GM18502 (cell line): ENCODE results near the gene RHBDF2.
"Not testable (repeated sequence)": the region's sequence is repeated elsewhere in the genome, so short reads cannot be mapped to it uniquely, and the experiment has no call there.

Experiments
- ATAC-seq: cut with Tn5 transposase; IDR thresholded peaks from one replicate; pipeline ENCODE4 v1.9.1; 2021; ENCODE audit warnings: mild to moderate bottlenecking; ENCODE audit not compliant: unreplicated experiment, poor library complexity

RHBDF2 gene

DNA sequence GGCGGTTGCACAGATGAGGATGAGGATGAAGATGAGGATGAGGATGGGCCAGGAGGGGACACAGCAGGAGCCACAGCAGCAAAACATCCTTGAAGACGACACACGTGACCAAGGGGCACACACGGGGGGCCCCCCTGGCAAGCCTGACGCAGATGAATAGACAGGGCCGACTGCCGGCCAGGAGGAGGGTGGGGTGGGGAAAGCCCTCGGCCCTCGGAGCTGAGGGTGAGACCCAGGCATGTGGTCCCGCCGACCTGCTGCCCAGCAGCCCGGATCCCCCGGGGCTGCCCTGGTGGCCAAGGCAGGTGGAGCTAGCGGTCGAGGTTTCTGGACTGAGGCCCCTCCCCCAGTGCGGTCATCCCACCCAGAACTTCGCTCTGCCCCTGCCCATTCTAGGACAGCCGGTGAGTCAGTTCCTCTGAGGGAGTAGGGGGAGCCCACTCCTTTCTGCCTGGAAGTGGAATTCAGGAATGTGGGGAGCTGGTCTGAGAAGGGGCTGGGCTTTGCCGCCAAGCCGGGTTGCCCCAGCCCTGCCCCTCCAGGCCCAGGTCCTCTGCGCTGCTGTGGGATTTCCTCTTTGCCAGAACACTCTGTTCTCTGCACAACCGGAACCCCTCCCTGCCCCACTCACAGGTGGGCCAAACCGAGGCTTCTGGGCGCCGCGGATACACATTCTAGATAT lies 26.3 kb upstream of the RHBDF2 start:
- peak; percentile 49 for ATAC-seq

DNA sequence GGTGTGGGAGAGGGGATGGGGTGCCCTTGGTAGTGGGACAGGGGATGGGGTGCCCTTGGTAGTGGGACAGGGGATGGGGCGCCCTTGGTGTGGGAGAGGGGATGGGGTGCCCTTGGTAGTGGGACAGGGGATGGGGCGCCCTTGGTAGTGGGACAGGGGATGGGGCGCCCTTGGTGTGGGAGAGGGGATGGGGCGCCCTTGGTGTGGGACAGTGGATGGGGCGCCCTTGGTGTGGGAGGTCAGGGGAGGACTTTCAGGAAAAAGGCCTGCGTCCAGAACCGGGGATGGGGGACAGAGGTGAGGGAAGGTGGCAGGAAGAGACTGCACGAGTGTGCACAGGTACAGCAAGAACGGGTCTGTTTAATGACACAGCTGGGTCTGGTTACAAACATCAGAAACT lies 25.8 kb upstream of the RHBDF2 start:
- ATAC-seq, result not testable (repeated sequence)

DNA sequence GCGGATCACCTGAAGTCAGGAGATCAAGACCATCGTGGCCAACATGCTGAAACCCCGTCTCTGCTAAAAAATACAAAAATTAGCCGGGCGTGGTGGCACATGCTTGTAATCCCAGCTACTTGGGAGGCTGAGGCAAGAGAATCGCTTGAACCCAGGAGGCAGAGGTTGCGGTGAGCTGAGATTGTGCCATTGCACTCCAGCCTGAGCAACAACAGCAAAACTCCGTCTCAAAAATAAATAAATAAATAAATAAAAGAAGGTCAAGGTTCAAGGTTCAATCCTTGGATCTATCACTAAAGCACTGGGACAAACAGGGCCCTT lies 24.2 kb upstream of the RHBDF2 start:
- not testable (repeated sequence) for ATAC-seq

DNA sequence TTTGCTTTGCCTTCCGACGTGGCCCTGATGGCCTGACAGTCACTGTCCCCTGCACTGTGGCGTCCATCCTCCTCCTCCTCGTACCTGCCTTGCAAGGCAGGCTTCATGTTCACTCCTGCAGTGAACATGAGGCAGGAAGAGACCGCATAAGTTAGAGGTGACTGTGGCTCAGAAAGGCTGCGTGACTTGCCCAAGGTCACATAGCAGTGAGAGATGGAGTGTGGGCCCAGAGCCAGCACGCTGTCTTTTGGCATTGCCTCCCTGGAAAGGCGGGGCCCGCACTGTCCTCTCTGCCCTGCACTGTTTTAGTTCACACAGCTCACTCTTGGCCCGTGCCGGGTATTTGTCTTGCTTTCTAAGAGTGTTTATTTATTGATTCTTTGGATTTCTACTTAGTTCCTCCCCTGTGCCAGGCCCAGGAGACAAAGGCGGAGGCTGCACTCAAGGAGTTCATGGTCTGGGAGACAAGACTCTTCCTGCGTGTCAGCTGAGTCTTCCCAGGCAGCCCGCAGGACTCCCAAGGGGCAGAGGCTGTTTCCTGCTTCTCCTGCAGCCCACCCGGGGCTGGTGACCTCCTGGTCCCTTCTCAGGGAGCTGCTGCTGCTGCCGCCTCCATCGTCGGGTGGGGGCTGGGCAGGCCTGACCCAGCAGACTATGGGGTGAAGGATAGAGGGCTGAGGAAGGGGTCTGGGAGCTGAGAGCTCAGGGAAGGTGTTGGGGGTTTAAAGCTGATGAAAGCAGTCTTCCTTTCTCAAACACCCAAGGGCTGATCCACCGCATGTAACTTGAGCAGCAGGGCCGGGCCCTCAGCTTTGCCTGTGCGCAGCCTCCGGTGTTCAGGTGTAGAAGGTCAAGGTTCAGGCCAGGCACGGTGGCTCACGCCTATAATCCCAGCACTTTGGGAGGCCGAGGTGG lies 23.6 kb upstream of the RHBDF2 start:
- no peak for ATAC-seq

DNA sequence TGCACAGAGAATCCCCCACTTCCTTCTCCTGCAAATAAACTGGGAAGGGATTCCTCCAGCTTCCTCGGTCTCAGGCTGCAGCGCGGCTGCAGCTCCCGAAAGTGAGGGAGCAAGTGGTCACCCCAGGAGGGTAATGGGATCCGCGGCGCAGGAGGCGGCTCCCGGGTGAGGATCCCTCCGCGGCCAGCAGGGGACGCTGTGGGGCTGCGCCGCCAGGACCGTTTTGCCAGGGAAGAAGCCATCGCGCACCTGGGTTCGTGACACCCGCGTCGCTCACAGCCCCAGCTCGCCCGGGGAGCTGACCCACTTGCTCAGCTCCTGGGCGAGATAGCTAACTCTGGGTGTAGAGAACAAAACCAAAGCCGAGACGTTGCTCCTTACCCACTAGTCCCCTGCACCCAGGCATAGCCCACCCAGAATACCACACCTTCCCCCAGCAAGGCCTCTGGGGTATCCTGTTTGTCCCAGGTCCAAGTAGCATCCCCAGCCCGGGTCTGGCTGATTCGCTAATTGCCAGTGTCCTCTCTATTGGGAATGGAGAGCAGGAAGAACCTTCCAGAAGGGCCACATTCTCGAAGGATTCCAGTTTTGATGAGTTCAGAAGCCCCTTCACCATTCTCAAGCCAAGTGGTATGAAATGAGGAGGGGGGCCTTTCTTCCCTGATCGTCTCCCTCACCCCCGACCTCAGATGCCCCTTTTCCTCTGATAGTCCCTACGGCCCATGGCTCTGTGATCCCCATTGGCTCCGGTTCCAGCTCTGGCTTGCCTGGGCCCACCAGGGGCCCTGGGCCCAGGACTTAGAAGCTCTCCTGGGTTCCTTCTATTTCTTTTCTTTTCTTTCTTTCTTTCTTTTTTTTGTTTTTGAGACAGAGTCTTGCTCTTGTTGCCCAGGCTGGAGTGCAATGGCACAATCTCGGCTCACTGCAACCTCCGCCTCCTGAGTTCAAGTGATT lies 22.1 kb upstream of the RHBDF2 start:
- ATAC-seq, result no peak

DNA sequence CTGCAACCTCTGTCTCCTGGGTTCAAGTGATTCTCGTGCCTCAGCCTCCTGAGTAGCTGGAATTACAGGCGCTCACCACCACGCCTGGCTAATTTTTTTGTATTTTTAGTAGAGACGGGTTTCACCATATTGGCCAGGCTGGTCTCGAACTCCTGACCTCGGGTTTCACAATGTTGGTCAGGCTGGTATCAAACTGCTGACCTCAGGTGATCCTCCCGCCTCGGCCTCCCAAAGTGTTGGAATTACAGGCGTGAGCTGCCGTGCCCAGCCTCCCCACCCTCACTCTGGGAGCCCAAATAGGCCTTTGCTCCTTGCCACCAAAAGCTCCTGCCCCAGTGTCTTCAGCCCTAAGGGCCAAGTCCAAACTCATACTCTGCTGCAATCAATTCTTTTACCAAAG lies 20.5 kb upstream of the RHBDF2 start:
- not testable (repeated sequence) for ATAC-seq

DNA sequence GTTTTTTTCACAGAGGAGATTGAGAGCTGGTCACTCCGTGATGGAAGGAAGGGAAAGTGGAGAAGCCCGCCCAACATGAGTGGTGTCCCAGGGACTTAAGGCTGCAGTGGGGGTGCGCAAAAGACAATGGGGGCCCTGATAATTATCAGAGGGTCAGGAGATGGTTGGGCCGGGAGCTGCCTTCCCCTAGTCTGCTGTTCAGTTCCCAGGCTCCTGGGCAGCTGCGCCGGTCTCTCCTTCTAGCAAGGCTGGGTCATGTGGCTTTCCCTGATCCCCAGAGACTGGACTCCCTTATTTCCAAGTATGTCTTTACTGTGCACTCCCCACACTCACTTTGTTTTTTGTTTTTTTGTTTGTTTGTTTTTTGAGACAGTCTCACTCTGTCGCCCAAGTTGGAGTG lies 20.0 kb upstream of the RHBDF2 start:
- no peak for ATAC-seq

DNA sequence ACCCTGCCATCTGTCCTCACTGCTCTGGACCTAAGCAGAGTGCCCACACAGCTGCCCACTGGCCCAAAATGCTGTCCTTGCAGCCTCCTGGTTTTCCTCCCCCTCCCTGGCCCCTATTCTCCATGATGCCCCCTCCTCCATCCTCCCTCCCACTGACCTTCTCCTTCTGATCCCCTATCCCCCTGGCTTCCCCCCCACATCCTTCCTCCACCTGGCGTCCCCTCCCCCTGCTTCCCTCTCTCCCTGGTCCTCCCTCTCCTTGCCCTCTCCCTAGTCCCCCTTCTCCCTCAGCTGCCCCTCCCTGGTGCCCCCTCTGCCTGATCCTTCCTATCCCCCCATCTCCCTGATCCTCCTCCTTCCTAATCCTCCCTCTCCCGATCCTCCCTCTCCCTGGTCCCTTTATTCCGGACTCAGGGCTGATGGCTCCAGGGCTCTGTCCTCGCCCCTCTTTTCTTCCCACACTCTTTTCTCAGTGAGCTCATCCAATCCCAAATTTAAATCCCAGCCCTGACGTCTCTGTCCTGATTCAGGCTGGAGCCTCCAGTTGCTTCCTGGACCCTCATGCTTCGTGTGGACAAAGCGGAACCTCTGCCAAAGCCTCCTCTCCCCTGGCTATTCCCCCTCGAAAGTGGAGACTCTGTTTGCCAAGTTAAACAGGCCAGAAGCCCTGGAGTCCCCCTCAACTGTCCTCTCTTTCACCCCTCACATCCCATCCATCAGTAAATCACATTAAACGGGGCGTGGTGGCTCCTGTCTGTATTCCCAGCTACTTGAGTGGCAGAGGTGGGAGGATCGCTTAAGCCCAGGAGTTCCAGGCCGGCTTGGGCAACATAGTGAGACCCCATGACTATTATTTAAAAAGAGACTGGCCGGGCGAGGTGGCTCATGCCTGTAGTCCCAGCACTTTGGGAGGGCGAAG lies 18.1 kb upstream of the RHBDF2 start:
- ATAC-seq, result no peak

DNA sequence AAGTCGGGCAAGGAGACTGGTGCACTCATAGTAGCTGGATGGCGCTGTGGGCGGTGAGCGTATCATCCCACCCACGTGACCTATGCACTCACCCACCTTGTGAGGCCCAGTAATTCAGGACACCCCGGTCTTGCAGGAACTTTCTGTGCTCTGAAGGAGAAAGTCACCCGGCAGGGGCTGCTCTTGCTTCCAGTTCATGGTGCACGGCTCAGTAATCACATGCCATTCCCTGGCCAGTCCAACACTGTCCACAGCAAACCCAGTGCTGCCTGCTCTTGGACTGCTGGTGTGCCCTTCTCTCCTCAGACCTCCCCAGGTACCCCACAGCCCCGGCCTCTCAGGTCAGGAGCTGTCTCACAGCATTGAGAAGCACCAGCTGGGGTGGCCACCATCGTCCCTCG lies 16.4 kb upstream of the RHBDF2 start:
- ATAC-seq, result no peak

DNA sequence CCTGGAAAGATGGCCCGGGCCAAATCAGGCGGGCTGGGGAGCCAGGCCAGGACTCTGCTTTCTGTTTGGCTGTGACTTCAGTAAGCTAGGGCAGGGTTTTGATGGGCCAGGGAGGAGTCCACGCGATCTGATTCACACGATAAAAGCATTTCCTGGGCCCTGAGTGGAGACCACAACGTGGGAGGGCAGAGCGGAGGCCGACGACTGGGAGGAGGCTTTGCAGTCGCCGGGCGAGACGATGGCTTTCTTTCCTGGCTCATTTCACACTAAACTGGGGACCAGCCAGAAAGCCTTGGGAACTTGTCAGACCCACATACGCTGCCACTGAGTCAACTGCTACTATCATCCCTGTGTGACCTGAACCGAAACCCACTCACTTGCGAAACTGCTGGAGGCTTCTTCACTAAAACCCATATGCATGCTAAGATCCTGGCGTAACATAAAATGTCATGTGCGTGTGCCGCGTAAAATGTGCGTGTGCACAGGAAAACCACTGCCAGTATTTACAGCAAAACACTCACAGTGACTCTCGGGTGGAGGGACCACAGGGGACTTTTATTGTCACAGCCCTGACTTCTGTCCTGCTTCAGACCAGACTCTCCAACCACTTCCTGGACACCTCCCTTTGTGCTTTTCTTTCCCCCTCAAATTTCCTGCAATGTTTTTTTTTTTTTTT lies 14.2 kb upstream of the RHBDF2 start:
- ATAC-seq, result peak; percentile 61

DNA sequence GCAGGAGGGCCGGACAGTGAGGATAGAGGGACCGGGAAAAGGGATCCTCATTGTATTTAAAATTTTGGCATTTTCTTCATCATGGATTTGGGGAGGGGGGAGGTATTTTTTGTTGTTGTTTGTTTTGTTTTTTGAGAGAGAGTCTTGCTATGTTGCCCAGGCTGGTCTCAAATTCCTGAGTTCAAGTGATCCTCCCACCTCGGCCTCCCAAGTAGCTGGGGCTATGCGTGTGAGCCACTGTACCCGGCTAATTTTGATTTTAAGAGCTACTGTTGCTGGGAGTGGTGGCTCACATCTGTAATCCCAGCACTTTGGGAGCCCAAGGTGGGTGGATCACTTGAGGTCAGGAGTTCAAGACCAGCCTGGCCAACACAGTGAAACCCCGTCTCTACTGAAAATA lies 13.1 kb upstream of the RHBDF2 start:
- not testable (repeated sequence) for ATAC-seq

DNA sequence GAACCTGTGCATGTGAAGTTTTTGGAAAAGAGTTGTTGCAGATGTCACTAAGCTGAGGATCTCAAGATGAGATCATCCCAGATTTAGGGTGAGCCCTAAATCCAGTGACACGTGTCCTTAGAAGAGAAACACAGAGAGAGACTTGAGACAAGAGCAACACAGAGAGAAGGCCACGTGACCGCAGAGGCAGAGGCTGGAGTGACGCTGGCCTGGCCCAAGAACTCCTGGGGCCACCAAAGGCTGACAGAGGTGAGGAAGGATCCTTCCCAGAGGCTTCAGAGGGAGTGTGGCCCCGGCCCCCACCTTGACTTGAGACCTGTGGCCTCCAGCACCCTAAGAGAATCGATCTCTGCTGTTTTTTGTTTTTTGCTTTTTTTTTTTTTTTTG lies 12.1 kb upstream of the RHBDF2 start:
- ATAC-seq, result no peak

DNA sequence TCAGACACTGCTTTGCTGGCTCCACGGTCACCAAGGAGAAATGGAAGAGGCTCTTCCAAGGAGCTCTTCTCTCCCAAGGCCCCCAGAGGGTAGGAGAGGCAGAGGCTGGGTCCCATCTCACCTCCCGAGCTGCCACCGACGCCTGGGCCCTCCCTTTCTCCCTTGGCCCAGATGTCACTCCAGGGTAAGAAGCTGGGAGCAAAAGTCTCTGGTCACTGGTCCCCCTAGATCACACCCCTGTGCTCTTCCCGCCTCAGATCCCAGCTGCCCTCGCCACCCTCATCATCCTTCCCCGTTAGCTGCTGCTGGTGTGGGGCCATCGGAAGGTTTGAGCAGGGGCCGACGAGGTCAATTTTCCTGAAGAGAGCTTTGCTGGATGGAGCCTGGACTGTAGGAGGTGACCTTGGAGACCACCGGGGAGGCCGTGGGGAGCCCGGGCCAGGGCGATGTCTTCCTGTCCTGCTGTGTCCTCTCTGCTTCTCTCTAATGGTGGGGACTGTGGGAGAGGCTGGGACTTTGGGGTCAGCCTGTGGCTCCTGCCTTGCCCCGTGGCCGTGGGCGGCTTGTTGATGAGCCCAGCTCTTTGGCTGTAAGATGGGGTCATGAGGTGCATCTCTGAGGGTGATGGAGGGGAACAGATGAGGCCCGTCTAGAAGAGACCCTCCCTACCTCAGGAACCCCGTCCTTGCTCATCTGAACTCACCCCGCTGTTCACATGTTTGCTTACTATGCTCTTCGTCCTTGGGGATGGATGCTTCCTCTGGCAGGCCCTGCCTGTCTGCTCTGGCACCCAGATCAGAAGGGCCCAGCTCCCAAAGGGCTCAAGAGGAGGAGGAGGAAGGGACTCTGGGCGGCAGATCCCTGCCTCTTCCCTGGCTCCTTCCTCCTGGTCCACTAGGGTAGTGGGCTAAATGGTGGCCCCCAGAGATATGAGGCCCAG lies 11.4 kb upstream of the RHBDF2 start:
- ATAC-seq, result no peak

DNA sequence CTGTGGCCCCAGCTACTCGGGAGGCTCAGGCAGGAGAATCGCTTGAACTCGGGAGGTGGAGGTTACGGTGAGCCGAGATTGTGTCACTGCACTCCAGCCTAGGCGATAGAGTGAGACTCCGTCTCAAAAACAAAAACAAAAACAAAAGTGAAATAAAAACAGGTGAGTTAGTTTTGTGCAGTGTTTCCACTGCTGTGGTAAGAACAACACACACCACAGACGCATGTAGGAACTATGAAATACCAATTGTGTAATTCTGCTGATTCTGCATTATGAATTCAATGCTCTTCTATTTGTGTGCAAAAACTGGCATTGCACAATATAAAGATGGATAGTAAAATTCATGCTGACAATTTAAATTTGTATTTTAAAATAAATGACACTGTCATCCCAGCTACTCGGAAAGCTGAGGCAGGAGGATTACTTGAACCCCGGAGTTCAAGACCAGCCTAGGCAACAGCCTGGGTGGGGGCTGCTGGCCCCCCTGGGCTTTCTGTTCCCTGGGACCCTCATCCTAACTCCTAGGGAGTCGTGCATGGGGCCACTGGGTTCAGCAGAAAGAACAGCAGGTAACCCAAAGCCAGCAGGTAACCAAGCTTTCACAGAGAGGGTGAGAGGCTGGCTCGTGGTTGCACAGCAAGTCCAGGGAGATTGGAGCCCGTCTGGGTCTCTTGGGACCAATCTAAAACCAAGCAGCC lies 10.6 kb upstream of the RHBDF2 start:
- no peak for ATAC-seq

DNA sequence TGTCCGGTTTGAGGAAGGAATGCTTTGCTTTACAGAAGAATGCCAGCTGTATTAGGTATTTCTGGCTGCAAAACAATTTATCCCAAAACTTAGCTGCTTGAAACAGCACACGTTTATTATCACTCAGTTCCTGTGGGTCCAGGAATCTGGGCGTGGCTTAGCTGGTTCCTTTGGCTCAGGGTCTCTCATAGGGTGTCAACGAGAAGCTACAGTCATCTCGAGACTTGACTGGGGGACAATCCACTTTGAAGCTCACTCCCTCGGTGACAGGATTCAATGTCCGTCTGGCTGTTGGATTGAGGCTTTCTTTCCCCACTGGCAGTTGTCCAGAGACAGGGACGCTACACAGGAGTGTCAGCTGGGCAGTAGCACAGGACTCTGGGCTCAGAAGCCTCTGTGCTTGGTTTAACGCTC lies 9.6 kb upstream of the RHBDF2 start:
- ATAC-seq, result no peak

DNA sequence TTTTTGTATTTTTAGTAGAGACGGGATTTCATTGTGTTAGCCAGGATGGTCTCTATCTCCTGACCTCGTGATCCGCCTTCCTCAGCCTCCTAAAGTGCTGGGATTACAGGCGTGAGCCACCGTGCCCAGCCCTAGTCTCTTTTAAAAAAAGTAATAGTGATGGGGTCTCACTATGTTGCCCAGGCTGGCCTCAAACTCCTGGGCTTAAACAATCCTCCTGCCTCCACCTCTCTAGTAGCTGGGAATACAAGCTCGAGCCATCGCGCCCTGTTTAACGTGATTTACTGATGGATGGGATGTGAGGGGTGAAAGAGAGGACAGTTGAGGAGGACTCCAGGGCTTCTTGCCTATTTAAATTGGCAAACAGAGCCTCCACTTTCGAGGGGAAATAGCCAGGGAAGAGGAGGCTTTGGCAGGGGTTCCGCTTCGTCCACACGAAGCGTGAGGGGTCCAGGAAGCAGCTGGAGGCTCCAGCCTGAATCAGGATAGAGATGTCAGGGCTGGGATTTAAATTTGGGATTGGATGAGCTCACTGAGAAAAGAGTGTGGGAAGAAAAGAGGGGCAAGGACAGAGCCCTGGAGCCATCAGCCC lies 7.3 kb upstream of the RHBDF2 start:
- not testable (repeated sequence) for ATAC-seq
